GM18858 (cell line): ENCODE data around the gene SGMS1.

Experiments
- ATAC-seq: cut with Tn5 transposase; IDR thresholded peaks from one replicate; pipeline ENCODE4 v1.9.1; 2021; ENCODE audit not compliant: unreplicated experiment

Gene SGMS1

GRCh38 chr10:50349554-50349953, 274.2 kb downstream of the SGMS1 start:
- ATAC-seq: no peak

GRCh38 chr10:50347394-50347802, 276.4 kb downstream of the SGMS1 start:
- peak; percentile 93 for ATAC-seq

DNA sequence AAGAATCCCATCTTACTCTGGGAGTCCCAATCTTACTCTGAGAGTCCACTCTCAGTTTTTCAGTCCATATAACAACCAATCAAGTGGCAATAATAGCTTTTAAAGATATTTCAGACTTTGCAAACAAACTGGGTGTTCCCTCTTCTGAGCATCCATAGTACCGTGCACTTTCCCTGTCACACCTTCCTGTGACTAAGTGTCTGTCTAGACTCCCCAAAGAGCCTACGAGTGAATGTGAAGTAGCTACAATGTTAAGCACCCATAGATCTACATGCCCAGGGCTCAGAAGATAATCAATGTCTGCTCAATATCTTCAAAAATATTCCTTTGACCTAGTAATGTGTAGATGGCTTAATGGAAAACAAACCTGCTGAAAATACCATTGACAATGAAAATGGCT, 276.8 kb downstream of the SGMS1 start:
- peak; percentile 13 for ATAC-seq

DNA sequence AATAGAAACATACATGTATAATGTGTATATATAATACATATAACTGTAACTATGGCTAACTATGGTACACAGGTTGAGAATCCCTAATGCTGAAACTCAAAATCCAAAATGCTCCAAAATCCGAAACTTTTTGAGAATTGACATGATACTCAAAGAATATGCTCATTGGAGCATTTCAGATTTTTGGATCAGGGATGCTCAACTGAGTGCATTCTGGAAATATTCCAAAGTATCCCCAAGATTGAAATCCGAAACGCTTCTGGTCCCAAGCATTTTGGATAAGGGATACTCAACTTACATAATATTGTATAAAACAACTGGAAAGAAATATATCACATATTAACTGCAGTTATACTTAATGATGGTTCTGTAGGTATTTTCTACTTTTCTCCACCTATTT, 278.2 kb downstream of the SGMS1 start:
- no peak for ATAC-seq

DNA sequence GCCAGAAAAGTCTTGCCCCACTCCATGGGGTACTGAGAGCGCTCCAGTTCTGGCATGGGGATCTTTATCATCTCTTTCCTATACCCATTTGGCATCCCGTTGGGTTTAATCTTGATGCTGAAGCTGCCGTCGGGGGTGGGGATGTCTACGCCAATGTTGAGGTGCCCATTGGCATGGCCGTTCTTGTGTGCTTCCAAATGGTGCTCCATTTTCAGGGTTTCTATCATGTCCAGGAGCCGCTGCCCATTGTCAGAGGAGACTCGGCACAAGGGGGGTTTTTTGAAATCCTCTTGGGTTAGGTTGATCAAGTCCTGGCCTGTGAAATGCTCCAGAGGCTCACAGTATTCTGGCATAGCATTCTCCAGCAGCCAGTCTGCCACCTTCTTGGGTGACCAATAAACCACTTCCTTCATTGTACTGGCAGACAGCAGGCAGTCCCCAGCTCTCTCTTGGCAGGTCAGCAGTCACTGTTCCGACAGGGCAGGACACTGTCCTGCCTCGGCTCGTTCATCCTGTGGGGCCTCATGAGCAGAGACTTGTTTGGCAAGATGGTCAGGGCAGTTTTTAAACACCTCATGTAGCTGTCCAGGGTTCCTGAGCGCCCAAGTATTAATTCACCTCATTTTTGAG, 279.9 kb downstream of the SGMS1 start:
- ATAC-seq: no peak

DNA sequence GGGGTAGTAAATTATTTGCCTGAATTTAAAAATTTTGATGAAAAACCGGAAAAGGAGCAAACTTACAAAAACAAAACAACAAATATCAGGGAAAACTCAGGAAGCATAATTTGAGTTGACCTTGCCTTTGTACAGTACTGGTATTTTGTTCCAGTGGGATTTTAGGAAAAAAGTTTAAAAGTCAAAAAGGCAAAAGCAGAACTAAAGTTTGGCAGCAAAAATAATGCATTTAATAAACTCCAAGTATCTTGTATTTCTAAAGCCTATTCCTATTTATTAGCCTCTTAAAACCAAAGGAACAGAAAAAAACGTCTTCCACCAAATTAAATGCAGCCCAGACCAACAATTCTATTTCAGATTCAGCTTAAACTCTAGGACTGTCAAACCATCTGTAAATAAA, 281.8 kb downstream of the SGMS1 start:
- no peak for ATAC-seq

DNA sequence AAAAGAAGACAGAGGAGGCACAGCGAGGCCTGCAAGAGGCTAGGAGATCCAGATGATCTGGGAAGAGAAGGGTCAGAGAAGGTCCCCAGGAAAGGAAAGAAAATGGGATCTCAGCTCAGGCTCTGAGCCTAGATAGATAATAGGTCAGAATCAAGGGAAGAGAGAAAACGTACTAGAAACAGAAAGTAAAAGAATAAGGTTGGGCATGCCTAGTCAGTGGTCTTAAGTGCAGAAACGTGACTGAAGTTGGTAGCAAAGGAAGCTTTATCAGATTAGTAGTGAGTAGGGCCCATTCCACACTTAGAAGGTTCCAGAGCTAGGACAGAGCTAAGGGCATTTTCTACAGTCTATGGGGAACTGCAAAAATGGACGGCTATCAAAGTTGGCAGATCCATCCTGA, 287.6 kb downstream of the SGMS1 start:
- no peak for ATAC-seq

DNA sequence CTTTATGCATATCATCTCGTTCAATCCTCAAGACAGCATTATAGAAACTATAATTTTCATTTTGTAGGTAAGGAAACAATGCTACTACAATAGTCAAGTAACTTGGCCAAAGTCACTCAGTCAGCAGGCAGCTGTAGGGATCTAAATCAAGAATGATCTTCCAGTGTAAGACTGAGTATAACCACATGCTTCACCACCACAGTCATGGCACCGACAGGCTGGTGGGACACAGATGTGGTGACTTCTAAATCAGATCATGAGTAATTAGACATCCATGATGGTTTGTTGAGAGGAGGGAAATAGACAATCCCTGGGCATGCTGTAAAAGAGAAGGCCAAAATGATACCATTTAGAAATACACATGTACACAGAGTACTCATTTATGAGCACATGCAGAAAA, 288.4 kb downstream of the SGMS1 start:
- ATAC-seq: no peak

GRCh38 chr10:50334273-50334672, 289.5 kb downstream of the SGMS1 start:
- ATAC-seq: no peak

DNA sequence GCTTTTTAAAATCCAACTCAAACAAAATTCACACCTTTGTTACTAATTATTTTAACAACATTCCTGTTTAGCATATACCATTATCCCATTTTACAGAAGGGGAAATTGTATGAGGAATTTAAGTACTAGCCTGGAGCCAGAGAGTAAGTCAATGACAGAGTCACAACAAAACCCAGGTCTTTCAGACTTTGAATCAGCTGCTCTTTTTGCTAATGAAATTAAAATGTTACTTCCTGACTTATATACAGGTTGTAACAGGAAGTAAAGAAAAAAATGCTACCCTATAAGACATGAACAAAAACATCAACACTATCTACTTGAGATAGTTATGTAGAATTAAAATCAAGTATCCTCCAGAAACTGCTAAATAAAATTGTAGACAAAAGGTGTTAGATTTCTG, 289.9 kb downstream of the SGMS1 start:
- ATAC-seq: no peak

GRCh38 chr10:50332108-50332842, 291.5 kb downstream of the SGMS1 start:
- no peak for ATAC-seq

GRCh38 chr10:50331486-50331885, 292.3 kb downstream of the SGMS1 start:
- no peak for ATAC-seq

DNA sequence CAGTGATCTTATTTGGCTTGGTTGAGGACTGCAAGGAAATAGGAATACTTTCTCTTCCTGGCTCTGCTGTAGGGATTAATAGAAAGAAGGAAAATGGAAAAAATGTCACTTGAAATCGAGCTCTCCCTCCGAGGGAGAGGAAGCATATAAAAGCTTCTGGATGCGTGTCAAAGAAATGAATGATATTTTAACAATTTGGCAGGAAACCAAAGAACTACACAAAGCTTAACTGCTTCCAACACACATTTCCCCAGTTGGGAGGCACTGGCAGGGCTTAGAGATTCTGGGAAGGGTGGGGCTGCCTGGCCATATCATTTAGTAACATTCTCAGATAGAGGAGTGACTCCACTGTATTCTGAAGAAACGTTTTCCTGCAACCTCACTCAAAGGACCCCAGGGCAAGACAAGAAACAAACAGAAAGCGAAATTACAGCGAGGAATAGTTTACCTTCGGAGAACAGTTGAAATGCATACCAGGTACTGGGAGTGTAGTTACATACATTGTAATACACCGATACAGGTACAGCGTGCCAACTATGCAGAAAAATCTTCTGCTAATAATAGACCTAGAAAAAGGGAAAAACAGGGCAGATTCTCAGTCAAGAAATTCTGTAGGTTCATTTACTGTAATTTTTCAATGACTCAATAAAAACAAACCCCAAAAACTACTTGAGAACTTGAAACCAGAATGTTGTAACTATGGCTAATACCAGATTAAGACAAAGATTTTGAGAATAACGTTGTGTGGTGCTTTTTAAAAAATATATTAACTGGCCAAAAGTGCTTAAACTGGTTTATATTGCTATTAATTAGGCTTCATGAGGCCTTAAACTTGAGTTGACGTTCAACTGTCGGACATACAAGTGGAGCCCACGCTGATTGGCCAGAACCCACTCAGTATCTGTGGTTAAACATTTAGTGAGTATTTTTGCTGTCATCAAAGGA, 296.7 kb downstream of the SGMS1 start:
- no peak for ATAC-seq

DNA sequence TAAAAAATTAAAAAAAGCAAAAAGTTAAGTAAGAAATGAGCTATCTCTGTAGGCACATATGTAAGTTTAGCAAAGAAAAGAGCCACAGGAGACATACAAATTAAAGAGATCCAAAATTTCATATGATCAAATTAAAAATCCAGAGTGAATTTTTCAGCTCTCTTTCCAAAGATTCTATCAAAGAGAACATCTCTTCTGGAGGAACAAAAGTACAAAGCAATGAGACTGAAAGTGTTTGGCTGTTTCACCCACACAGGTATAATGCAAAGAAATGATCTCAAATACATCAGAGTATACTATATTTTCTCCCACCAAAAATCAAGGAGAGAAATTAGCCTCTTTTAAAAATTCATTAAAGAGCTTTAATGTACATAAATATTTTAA, 297.6 kb downstream of the SGMS1 start:
- ATAC-seq: no peak

GRCh38 chr10:50325449-50326171, 298.1 kb downstream of the SGMS1 start:
- peak; percentile 82 for ATAC-seq

DNA sequence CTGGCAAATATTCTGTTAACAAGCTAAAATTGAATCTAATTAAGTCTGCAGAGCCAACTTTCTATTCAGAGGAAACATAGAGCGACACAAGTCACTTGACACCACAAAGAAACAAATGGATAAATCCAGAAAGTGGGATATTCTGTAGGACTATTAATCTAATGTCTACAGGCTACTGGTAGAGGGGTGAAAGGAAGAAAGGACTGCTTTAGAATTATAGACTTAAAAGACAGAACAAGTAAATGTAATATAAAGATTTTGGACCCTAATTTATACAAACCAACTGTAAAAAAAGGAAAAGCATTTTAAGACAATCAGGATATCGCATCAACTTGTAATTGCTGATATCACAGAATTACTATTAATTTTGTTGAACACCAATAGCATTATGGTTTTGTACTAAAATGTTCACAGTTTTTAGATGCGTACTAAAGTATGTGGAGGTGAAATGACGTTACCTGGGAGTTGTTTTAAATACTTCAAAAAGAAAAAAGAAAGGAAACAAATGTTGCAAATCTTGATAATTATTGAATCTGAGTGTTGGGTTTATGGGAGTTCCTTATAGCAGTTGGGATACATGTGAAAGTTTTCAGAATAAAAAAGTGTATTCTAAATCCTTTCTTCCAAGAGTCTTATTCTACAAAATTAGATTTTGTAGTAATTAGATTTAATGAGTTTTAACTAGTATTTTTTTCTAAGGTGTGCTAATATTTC, 298.9 kb downstream of the SGMS1 start:
- ATAC-seq: no peak

GRCh38 chr10:50324046-50324445, 299.7 kb downstream of the SGMS1 start:
- ATAC-seq: no peak

GRCh38 chr10:50322077-50322476, 301.7 kb downstream of the SGMS1 start:
- no peak for ATAC-seq

DNA sequence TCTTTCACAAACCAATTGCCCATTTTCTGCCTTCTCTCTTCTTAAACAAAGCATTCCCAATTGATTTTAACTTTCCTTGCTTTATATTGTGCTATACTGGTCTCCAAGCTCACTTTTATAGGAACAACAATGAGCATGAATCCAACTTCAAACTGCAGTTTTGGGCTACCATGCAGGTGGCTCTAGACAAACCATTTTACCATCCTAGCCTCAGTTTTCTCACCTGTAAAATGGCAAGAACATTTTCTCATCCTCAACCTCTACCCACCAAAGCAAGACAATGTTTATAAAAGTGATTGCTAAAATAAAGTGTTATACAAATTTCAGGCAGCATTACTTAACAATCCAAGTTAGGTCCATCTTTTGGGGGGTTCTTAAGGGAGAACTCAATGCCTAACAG, 305.6 kb downstream of the SGMS1 start:
- ATAC-seq: no peak
